ENCODE data around the gene PACSIN1. TPM values are rescaled to one million over a fixed set of nuclear protein-coding genes. Genes with fewer than 3 reads are reported as not detected.

Gene PACSIN1
- total RNA-seq, 1 experiment from 2014 or later: 5.0 TPM

- ChIA-PET POLR2A (interaction anchor here (0.7 kb wide), 1 partner anchor 70 kb away, joined by 4 read pairs; no protein-coding TSS in a partner anchor), RAD21 (ENCODE audit: low non-redundant PET in 1 of 2, low total read pairs in 2 of 2, uncharacterized antibody in 2 of 2, unreplicated experiment in 2 of 2) (no interaction called here), CTCF (interaction anchor here (1.1 kb wide), 1 partner anchor 63 kb away, joined by 3 read pairs; no protein-coding TSS in a partner anchor)
- intact Hi-C loops (cut with micrococcal nuclease): no loop called here
- no peak for DNase-seq (ENCODE audit: low read depth, low spot score)
- Histone ChIP-seq H3K4me3 (replicated peaks in 1 of 2; ENCODE audit: low read depth in 1 of 2, low read length in 2 of 2) (no peak overlapping the region), H3K9me3 (ENCODE audit: control insufficient read depth in 1 of 2, insufficient read depth in 1 of 2, low read depth in 1 of 2, low read length in 2 of 2) (no peaks in the 10 kb centered on the region), H4K20me1 (ENCODE audit: insufficient read depth) (no peaks in the 10 kb centered on the region), H3K9me2 (ENCODE audit: insufficient read depth) (no peaks in the 10 kb centered on the region), H3K36me3 (ENCODE audit: control insufficient read depth in 1 of 2, insufficient read depth in 2 of 2, low read length in 2 of 2) (no peaks in the 10 kb centered on the region), H2AFZ (ENCODE audit: low read depth, low read length, poor library complexity, severe bottlenecking) (no peak overlapping the region), H3K27ac (ENCODE audit: low read depth, low read length) (no peak overlapping the region), H3K27me3 (ENCODE audit: insufficient read depth, low read length) (no peaks in the 10 kb centered on the region), H3K4me1 (ENCODE audit: control insufficient read depth in 1 of 2, insufficient read depth in 2 of 2, low read length in 2 of 2) (peaks cover 20 to 30% of the 10 kb centered on the region in 2 experiments), H3K79me2 (ENCODE audit: insufficient read depth, low read length) (no peaks in the 10 kb centered on the region), H3K4me2 (ENCODE audit: low read length) (no peak overlapping the region), H3K9ac (ENCODE audit: low read length) (no peak overlapping the region)
- TF ChIP-seq SP1 (IDR thresholded peaks at IDR 0.05; ENCODE audit: low read depth): no peak
- no TSS peak for BruUV-seq (replicated peaks)
- peak; percentile 23; the same call in 1 of the 2 replicates for ATAC-seq
Observed at GRCh38 chr6:34546551-34547321, 80.9 kb downstream of the PACSIN1 start.

DNA sequence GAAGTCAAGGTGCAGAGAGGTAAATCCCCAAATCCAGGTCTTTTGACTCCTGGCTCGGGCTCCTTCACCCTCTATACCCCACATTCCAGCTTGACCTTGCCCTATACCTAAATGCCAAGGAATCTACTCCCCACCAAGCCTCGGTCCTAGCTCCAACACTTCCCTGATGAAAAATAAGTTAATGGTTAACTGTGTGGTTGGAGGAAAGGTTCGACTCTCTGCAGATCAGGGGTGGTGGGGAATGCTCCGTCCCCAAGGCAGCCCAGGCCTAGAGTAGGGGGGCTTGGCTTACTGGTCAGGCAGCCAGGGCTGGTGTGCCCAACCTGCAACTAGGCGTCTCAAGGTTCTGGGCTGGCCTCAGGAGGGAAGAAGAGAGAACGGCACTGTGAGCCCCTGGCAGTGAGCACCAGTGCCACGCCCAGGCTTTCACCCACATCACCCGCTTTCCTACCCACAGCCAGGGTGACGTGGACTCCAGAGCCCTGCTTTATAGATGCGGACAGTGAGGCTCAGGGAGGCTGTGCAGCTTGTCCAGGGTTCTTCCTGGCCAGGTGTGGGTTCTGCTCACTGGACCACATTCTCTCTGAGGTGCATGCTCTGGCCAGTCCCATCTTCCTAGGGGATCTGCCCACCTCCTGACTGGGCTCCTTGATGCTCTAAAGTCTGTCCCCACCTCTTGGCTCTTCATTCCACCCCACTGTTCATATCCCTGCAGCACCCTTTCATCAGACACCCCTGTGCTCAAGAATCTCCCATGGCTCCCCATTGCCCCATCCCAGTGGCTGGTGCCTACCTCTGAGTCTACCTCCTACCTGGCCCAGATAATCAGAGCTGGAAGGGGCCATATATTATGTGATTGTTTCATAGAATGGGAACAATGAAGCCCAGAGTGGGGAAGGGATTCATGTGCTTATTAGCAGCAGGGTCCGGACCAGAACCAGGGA lies 82.1 kb downstream of the PACSIN1 start:
- H3K9ac ChIP-seq (ENCODE audit: low read length): no peak overlapping the region
- no peaks in the 10 kb centered on the region for H4K20me1 ChIP-seq (ENCODE audit: insufficient read depth)
- BruUV-seq (replicated peaks): no TSS peak
- no peaks in the 10 kb centered on the region for H3K27me3 ChIP-seq (ENCODE audit: insufficient read depth, low read length)
- peak overlapping the region; percentile 25; the same call in 1 of the 2 replicates for H3K4me2 ChIP-seq (ENCODE audit: low read length)
- TF ChIP-seq CEBPB (IDR thresholded peaks at IDR 0.05; ENCODE audit: low read depth): no peak
- no peak for TF ChIP-seq SP1 (IDR thresholded peaks at IDR 0.05; ENCODE audit: low read depth)
- TF ChIP-seq EZH2phosphoT487 (IDR thresholded peaks at IDR 0.05; ENCODE audit: borderline replicate concordance): no peak
- TF ChIP-seq, protein P1, sequence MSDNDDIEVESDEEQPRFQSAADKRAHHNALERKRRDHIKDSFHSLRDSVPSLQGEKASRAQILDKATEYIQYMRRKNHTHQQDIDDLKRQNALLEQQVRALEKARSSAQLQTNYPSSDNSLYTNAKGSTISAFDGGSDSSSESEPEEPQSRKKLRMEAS (IDR thresholded peaks at IDR 0.05): no peak
- TF ChIP-seq SRF (IDR thresholded peaks at IDR 0.05; ENCODE audit: low read depth): no peak
- TF ChIP-seq FOSL1 (IDR thresholded peaks at IDR 0.05; ENCODE audit: low read depth): no peak
- RAD21 ChIA-PET (ENCODE audit: low non-redundant PET in 1 of 2, low total read pairs in 2 of 2, uncharacterized antibody in 2 of 2, unreplicated experiment in 2 of 2): no interaction called here
- H3K9me3 ChIP-seq (ENCODE audit: control insufficient read depth in 1 of 2, insufficient read depth in 1 of 2, low read depth in 1 of 2, low read length in 2 of 2): no peaks in the 10 kb centered on the region
- POLR2A ChIA-PET: no interaction called here
- H3K4me3 ChIP-seq (replicated peaks in 1 of 2; ENCODE audit: low read depth in 1 of 2, low read length in 2 of 2): no peak overlapping the region
- no peak for ATAC-seq
- H2AFZ ChIP-seq (ENCODE audit: low read depth, low read length, poor library complexity, severe bottlenecking): no peak overlapping the region
- H3K9me2 ChIP-seq (ENCODE audit: insufficient read depth): no peaks in the 10 kb centered on the region
- H3K79me2 ChIP-seq (ENCODE audit: insufficient read depth, low read length): no peaks in the 10 kb centered on the region
- peaks cover 20 to 30% of the 10 kb centered on the region in 2 experiments for H3K4me1 ChIP-seq (ENCODE audit: control insufficient read depth in 1 of 2, insufficient read depth in 2 of 2, low read length in 2 of 2)
- no peaks in the 10 kb centered on the region for H3K36me3 ChIP-seq (ENCODE audit: control insufficient read depth in 1 of 2, insufficient read depth in 2 of 2, low read length in 2 of 2)
- CTCF ChIA-PET: no interaction called here
- no peak for DNase-seq (ENCODE audit: low read depth, low spot score)
- no peak overlapping the region; the same call in 1 of the 2 replicates for H3K27ac ChIP-seq (ENCODE audit: low read depth, low read length)
- intact Hi-C loops (cut with micrococcal nuclease): no loop called here
